ENCODE data around the gene TF.
"Not testable (repeated sequence)": the region's sequence is repeated elsewhere in the genome, so short reads cannot be mapped to it uniquely, and the experiment has no call there.

Gene TF

DNA sequence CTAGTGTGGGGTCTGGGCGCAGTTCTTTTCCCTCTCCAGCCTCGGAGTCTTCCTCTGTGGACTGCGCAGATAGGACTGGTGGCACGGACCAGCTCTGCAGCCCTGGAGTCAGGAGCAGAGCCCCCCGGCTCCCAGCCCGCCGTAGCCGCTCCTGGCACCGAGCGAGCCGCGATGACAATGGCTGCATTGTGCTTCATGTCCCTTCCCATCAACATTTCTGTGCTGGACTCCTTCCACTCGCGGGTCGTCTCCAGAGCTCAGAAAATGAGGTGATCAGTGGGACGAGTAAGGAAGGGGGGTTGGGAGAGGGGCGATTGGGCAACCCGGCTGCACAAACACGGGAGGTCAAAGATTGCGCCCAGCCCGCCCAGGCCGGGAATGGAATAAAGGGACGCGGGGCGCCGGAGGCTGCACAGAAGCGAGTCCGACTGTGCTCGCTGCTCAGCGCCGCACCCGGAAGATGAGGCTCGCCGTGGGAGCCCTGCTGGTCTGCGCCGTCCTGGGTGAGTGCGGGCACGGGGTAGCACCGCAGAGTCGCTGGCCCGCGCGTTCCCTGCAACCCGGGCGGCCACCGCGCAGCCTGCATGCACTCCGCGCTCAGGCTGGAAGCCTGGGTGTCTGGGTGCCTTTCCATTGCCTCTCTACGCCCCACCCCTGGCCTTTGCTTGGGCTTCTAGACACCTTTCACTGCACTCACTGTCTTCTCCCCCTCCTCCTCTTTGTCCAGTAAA is at the start of gene TF:
TSS of gene TF (plus strand) at position 413 of the 731 bp plus-strand sequence. CDS start at position 461, 48 bp downstream.
- DNase-seq (ENCODE audit: low read depth), result no peak

DNA sequence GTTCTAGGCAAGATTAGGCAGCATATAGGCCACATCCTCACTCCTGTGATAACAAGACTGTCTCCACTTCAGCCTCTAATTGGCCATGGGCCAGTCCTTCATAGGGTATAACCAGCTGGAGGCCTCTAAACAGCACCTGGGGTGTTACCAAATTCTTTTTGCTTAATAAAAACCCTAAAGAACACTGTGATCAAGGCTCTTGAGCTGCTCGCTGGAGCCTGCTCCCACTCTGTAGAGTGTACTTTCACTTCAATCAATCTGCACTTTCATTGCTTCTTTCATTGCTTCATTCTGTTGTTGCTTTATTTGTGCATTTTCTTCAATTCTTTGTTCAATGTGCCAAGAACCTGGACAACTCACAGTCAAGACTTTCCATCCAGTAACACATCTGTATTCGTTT is 48.2 kb upstream of the TF start:
- no peak for DNase-seq (ENCODE audit: low read depth)

DNA sequence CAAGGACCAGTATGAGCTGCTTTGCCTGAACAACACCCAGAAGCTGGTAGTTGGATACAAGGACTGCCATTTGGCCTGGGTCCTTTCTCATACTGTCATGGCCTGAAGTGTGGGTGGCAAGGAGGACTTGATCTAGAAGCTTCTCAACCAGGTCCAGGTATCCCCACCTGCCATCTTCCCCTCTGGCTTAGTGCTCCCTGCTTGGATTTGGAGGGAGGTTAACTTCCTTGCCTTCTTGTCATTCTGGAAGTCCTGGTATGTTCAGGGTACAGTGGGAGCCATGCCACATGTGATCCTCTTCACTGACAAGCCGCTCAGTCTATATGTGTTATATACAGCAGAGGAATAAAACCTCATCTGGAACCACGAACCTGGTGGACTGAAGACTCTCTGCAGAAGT is 46.7 kb upstream of the TF start:
- no peak for DNase-seq (ENCODE audit: low read depth)

DNA sequence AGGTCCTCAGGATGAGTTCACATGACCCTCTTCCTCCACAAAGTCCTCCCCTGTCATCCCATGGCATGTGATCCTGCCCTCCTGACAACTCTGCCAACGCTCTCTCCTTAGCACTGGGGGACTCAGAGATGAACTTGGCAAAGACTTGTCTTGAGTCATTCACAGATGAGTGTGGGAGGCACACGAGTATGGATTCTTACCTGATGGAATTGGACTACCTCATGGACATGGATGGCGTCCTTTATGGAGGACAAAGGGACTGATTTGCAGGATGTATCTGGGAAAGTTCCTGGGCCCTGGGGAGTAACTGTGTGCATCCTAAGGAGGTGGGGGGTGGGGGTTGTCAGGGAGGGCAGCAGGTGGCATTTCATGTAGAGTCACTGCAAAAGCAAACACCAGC is 46.3 kb upstream of the TF start:
- no peak for DNase-seq (ENCODE audit: low read depth)

DNA sequence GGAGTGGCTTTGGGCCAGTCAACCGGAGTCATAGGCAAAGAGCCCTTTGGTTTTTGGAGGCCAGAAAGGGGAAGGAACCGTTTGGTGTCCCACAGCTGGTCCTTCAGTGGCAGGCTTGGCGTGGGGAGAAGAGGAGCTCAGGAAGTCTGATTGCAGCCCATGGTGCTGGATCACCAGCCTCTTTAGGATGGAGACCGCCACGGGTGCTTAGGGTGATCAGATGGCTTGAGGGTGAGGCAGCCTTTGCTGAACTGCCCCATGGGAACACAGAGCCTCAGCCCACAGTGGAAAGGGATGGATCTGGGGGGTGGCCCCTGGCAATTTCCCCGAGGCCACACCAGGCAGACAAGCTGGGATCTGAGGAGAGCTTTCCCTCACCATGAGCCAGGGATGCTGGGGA is 45.8 kb upstream of the TF start:
- no peak for DNase-seq (ENCODE audit: low read depth)

DNA sequence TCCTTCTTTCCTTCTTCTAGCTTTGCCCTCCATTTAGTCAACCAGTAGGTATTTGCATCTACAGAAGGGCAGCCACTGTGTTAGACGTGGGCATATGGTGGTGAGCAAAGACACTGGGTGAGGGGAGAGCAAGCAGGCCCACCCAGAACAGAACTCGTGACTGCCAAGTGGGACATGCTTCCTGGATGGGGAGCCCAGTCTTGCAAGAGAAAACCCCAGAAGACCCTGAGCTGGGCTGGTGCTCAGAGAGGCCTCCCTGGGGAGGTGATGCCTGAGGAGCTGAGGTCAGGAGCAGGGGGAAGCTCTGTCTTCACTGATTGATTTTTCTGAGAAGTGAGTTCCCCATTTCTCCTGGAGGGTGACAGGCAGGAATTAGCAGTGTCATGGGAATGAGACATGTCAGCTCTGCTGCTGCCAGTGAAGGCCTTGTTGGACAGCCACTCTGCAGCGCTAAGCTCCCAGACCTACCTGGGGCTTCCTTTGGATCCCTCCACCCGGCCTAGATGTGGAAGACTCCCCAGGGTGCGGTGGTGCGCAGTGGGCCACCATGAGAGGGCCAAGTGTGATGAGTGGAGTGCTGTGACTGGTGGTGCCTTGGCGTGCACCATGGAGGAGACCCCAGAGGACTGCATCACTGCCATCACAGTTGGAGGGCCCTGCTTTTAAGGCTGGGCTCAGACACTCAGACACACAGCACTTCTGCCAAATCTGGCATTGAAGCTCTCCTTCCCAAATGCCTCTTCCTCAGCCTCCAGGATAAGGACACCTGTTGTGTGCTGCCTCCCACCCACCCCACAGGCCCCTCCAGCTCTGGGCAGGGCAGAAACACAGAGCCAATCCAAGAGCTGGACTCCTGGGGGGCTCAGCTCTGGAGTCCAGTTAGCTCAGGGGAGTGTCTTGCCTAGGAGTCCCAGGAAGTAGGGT is 44.5 kb upstream of the TF start:
- no peak for DNase-seq (ENCODE audit: low read depth)

DNA sequence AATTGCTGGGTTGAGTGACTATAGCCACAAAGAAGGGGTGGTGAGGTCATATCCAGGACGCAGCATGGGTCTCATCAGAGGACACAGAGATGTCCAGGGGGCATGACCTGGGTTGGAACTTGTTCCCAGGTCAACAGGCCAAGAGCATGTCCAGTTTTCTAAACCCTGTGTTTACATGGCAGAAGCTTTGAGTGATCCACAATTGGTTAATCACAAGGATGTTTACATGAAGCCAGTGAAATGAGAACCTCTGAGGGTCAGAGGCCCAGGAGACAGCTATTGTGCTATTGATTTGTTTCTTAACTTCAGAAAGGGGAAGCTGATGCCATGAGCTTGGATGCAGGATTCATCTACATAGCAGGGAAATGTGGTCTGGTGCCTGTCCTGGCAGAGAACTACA is 42.3 kb upstream of the TF start:
- no peak for DNase-seq (ENCODE audit: low read depth)

DNA sequence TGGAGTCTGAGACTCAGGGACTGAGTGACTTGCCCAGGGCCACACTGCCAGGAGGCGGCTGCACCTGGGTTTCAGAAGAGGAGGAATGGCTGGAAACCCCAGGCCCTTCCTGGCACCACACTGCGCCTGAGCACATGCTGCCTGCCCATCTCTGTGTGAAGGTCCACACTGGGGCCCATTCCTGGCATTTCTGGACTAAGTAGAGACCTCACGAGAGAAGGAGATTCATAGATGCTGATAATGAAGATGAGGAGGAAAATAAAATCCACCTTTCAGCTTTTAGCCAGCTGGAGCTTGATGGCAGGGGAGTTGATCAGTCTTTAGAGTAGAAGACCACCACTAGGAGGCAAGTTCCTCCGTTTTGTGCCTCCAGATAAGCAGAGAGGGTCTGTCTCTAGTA is 40.2 kb upstream of the TF start:
- no peak for DNase-seq (ENCODE audit: low read depth)

DNA sequence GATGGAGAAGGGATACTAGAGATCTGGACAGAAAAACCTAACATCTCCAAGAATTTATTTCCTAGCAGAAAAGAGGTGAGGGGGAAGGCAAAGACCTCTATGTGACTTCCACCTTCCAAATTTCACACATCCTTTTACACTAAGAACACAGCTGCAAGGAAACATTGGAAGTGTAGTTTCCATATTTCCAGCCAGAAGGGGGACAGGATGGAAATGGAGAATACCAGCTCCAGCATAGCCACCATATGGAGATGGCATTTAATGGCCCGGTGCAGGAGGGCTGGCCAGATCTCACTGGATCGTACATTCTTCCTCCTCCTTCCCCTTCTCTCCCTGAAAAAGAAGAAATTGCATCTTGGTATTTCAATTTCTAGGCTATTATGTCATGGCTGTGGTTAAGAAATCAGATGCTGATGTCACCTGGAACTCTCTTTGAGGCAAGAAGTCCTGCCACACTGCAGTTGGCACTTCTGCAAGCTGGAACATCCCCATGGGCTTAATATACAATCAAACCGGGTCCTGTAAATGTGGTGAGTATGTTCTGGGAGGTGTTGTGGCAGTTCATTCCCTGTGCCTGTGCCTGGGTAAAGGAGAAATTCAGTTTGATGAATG is 36.9 kb upstream of the TF start:
- no peak for DNase-seq (ENCODE audit: low read depth)

DNA sequence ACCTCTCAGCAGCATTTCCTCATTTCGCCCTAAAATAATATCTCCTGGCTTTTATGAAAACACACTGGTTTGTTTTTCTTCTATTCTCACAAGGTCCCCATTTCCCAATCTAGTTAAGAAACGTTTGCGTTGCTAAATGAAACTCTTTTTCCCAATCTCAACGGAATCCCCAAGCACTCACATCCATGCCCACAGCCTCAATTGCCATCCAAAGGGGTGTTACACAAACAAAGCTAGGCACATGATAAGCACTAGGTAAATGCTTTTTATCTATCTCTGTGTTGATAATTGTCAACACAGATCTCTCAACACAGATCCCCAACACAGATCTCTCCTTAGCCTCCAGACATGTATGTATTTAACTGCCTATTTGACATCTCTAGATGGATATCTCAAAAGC is 35.2 kb upstream of the TF start:
- no peak for DNase-seq (ENCODE audit: low read depth)

DNA sequence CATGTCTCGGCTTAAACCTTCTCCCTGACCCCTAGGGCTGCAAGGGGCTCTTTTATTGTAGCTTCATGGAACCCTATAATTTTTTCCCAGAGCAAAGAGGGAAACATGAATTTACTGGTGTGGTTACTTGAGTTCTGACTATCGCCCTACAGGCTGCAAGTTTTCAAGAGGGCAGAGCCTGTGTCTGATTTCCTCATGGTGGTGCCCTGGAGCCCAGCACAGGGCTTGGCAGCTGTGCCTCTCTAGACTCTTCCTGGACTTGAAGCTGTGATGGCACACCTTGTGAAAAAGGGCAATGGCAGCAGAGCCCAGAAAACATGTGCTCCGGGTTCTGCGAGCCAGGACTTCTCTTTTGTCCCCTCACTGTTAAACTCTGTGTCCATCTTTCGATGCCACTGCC is 34.2 kb upstream of the TF start:
- no peak for DNase-seq (ENCODE audit: low read depth)

DNA sequence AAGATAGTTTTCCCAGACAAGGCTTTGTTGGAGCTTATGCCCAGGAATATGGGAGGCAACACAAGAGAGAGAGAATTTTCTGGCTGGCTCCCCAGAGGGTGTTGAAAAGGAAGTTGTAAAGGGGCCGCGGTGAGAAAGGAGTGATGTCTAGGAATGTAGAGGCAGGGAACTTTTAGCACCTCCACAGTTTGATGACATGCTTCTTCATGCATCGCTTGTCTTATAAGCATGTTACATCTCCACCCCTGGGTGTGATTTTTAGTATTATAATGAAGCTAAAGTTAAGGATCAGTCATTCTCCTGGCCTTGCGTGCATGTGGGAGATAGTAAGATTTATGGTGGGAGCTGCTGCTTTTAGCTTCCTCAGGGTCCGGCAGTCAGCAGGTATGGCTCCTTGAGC is 32.8 kb upstream of the TF start:
- no peak for DNase-seq (ENCODE audit: low read depth)

DNA sequence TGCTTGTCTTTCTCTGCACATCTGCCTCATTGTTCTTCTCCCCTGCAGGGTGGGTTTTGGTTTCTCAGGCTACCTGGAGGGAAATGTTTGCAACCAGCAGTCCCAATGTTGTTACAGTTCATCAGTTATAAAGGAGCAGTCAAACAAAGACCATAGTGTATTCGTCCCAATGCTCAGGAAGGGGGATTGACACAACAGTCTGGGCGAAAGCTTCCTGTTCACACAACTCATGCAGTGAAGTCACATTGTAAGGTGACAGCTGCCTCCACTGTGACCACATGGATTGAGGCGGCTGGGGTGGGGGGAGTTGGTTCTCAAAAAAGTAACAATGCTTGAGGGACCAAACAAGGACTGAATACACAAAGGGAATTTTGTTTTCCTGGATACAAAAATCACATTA is 28.8 kb upstream of the TF start:
- no peak for DNase-seq (ENCODE audit: low read depth)

DNA sequence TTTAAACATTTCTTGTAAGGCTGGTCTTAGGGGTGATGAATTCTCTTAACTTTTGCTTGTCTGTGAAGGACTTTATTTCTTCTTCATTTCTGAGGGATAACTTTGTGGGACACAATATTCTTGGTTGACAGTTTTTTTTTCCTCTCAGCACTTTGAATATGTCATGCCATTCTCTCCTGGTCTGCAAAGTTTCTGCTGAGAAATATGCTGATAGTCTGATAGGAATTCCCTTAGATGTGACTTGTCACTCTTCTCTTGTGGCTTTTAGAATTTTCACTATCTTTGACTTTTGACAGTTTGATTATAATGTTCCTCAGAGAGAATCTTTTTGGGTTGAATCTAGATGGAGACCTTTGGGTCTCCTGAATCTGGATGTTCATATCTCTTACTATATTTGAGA is 23.3 kb upstream of the TF start:
- no peak for DNase-seq (ENCODE audit: low read depth)

DNA sequence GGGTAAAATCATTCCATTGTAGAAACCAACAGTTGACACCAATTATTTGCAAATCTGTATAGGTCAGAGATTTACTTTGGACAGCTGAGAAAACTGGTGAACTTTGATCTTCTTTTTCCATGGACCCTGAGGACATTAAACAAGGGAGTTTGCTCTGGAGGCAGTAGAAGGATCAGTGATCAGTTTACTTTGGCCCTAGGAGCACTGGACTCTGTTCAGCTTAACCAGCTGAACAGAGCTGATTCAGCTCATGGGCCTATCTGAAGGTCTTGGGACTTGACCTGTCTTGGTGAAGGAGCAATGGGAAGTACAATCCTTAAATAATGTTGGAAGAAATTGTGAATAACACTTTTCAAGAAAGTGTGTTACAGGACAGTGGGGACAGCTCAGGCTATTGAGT is 15.2 kb upstream of the TF start:
- DNase-seq (ENCODE audit: low read depth), result no peak

DNA sequence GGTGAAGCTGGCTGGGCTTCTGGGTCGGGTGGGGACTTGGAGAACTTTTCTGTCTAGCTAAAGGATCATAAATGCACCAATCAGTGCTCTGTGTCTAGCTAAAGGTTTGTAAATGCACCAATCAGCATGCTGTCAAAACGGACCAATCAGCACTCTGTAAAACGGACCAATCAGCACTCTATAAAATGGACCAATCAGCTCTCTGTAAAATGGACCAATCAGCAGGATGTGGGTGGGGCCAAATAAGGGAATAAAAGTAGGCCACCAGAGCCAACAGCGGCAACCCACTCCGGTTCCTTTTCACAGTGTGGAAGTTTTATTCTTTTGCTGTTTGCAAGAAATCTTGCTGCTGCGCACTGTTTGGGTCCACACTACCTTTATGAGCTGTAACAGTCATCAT is 14.0 kb upstream of the TF start:
- DNase-seq (ENCODE audit: low read depth), result not testable (repeated sequence)

DNA sequence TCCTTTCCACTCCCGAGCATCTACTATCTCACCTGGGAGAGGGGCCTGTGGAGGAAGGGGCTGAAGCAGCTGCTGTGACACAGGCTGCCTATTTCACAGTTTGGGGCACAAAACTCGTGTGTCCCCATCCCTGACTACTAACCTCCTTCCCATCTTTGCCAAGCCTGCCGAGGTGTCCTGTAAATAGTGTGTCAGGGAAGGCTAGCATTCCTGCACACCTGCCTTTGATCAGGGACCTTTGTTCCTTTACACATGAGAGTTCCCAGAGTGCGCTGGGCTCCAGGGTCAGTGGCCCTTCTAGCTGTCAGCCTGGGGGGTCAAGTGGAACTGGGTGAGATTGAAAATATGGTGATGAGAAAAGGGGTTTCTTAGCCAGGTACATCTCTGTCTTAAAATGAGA is 13.0 kb upstream of the TF start:
- no peak for DNase-seq (ENCODE audit: low read depth)

DNA sequence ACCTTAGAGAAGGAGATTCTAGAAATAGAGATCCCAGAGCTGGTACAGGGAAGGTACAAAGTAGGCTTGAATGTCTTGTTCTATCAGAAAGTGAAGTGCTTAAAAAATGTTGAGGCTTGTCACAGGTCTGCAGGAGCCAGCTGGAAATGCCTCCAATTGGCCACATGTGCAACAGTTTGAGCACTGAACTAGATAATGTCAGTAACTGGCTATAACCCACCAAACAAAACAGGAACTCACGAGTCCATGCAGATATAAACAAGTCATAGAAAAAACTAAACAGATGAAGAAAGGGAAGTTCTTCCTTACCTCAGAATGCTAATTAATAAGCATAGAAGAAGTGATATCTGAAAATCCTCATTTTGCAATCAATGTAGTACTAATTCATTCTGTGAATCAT is 11.9 kb upstream of the TF start:
- no peak for DNase-seq (ENCODE audit: low read depth)

DNA sequence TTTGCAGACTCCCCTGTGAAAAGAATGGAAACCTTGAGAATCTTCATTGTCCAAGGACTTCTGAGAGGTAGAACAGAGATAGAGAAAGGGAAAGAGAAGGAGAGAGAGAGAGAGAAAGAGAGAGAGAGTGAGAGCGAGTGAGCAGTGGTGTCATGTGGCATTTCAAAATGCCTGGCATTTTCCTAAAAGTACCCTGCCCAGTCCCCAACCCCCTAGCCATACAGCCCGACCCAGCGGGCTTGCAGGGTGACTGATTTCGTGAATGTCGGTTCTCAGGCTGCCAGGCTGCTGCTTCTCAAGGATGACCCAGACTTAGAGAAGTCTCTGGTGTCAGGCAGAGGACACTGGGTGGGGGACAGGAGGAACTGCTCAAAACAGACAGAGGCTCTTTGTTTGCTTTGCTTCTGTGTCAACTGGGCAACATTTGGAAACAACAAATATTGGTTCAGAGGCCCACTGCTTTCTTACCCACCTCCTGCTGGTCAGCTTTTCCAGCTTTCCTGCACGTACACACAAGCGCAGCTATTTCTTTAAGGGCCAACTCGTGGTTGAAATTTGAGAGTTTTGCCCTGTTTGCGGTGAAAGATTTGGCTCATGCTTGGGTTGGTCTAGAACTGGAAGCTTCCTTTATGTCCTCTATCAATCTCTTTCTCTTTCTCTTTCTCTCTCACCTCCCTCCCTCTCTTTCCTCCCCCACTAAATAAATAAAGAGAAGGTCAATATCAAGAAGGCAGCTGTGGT is 3.7 kb upstream of the TF start:
- no peak for DNase-seq (ENCODE audit: low read depth)

DNA sequence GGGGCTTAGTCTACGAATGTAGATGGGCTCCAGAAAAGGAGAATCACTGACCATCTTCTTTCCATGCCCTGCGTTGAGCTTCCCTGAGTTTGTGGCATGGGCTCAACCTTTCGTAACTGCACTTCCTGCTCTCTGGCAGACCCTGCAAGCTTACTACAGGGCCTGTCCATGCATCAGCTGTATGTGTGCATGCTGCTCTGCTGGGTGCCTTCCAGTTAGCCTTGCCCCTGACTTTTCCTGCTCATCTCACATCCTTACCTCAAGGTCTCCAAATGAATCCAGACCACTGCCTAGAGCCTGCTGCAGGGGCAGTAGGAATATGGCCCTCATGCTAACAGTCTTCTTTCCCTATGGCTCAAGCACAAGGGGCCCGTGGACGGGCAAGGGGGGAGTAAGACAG is 2.0 kb upstream of the TF start:
- DNase-seq (ENCODE audit: low read depth), result no peak

DNA sequence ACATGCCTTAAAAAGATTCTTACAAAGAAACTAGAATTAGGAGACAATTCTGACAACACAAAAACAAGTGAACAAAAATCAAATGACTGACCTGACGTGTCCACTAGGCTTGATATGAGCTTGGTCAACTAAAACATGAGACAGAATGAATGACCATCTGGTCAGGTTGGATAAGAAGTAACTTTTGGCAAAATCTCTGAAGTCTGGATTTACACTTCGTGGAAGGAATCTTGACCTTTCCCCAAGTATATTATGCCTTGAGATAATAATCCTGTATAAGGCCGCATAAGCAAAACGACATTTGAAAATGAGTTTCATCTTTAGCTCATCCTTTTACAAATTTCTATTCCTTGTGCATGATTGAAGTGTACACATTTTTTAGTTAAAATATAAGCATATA is 1.1 kb upstream of the TF start:
- no peak for DNase-seq (ENCODE audit: low read depth)

DNA sequence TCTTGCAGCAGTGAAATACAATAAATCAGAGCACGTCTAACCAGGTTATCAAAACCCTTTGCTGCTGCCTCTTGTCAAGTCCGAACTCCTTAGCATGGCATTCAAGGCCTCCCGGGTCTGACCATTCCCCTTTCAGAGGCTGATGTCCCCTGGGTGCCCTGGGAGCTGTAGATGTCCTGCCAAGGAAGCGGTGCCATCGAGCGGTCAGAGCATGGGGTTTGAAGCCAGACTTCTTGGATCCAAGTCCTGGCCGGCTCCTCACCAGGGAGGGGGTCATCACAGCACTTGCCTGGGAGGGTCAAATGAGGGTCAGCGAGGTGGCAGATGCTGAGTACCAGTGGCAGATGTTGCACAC is 496 bp downstream of the TF start:
- DNase-seq (ENCODE audit: low read depth), result no peak

DNA sequence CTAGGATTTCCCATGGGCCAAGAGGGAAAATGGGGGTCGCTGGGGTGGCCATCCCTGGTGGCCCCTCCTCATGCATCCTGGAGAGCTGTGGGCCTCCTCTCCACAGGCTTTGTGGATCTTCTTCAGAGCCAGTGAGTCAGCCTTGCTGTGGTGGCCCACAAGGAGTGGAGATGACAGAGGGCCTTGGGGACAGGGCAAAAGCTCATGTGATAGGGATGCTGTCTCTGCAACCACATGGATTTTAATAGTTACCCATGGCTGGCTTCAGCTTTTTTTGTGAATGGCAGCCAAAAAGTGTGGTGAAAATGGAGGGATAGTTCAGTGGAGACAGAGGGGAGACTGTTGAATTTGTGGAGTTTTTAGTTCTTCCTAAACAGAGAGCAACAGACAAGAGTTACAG is 1.2 kb downstream of the TF start:
- no peak for DNase-seq (ENCODE audit: low read depth)

All from stimulated activated CD8-positive, alpha-beta memory T cell treated with anti-CD3 and anti-CD28 coated beads, Interleukin-7, amount 100 ng/mL, for 24 hours (primary cell).